NCI-H82 treated with DMSO at 0.1 percent for 48 hours (cell line): ENCODE measurements around the gene KIRREL3.

Experiments
- DNase-seq: peaks from one replicate; lab custom pipeline; 2025; ENCODE audit not compliant: unreplicated experiment; lab: John Stamatoyannopoulos, UW

Gene KIRREL3

DNA sequence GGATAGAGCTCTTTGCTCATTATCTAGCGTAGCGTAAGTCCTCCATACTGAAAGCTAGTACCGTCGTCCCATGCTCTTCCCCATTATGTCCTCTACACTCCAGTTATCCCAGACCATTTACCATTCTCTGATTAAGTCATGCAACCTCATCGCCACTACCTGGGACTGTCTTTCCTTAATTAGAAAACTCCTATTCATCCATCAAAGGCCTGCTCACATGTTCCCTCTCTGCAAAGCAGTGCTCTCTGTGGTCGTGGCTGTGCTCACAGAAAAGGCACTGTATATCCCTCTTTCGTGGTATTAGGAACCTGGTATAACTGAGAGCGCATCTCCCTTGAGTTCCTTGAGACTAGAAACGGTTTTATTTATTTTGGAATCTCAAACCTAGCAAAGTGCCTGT is 253.3 kb downstream of the KIRREL3 start:
- no peak for DNase-seq

DNA sequence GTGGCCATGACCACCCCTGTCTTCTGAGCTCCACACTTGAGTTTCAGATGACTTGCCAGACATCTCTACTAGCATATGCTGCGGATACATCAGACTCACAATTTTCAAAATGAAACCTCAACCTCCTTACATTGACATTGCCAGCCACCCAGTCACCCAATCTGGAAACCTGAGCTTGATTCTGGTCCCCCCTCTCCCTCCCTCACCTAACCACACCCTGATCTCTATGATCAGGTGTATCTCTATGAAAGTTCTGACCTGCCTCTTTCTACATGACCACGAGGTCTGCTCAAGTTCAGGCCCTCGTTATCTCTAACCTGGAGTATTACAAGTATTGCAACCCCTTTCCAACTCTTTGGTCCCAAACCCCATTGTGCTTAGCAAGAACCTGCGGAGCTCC is 254.1 kb downstream of the KIRREL3 start:
- no peak for DNase-seq

DNA sequence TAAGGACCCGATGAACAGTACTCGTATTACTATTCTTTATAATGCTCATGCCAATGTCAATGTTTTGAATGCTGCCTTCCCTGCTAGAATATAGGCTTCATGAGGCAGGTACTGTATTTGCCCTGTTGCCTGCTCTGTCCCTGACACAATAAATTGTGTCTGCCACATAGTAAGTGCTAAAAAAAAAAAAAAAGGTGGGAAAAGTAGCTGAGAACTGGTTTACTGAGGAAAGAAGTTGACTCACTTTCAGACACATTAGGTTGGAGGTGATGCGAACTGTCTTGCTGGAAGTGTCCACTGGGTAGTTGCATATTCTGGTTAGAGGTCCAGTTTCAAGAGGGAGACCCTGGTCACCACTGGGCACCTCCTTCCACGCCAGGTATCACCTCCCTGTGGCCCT is 255.9 kb downstream of the KIRREL3 start:
- DNase-seq = no peak

DNA sequence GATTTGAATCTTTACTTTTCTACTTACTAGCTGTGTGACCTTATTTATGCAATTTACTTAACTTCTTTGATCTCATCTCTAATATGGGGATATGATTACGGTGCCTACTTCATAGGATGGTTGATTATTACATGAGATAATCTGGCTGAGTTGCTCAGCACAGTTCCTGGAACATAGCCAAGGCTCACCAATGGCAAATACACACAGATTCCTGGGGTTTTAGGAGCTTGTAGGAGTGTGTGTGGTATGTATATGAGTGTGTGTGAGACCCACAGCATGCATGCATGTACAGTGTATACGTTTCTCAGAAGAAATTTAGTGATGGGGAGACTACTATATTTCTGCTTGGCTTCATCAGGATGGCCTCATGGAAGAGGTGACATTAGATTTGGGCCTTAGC is 256.9 kb downstream of the KIRREL3 start:
- peak; percentile 34 for DNase-seq

DNA sequence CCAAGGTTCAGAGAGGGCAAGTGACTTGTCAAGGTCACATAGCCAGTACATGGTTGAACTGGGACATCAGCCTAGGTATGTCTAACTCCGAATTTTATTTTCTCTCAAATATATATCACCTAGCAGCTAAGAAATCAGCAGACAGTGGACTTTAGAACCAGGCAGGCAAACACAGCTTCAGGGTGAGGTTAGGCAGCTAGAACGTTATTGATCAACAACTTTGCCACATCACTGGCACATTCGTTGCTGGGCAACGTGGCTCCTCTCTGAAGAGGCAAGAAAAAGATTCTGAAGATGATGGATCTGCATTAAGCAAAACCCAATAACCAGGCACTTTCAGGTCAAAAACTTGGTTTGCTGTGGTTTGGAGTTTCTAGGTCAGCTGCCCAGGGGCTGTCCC is 258.0 kb downstream of the KIRREL3 start:
- no peak for DNase-seq

DNA sequence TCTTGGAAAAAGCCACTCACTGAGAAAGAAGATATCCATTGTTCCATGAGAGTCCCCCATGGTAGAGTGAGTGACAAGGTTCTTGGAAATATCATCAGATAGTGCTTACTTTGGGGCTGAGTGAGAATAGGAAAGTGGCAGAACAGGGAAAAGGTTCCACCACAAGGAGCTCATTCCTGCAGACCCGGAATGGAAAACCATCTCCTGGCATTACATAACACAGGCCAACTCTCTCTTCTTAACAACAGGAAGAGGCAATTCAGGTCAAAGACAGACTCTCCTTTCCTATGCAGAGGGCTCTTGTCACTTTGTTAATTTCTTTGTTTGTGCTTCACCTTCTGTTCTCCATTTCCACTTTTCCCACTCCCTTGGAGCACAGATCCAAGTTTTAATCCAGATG is 259.7 kb downstream of the KIRREL3 start:
- DNase-seq = no peak

DNA sequence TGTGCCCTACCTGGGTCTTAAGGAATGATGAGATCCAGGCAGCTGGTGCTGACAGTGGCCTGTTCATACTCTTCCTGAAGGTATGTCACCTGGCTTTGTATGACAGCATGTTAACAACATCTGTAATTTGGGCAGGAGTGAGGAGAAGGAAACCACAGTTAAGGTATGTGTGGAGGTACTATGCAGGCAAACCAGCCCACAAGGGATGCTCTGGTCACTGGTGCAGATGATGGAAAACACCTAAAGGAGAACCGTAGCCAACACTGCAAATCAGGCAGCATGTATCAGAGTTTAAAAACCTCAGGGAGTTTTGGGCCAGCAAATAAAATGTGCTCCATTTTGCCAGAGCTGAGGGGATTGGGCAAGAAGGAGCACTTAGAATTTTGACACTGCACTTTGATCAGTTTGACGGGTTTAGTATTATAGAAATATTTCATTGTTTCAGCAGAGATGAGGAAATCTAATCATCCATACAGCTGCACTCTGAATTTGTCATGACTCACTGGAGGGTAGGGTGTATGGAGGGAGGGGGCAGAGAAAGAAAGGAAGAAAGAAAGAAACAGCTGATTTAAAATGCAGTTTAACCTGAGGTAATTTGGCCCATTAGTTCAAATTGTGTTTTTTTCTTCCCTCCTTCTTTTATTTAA is 260.9 kb downstream of the KIRREL3 start:
- no peak for DNase-seq

DNA sequence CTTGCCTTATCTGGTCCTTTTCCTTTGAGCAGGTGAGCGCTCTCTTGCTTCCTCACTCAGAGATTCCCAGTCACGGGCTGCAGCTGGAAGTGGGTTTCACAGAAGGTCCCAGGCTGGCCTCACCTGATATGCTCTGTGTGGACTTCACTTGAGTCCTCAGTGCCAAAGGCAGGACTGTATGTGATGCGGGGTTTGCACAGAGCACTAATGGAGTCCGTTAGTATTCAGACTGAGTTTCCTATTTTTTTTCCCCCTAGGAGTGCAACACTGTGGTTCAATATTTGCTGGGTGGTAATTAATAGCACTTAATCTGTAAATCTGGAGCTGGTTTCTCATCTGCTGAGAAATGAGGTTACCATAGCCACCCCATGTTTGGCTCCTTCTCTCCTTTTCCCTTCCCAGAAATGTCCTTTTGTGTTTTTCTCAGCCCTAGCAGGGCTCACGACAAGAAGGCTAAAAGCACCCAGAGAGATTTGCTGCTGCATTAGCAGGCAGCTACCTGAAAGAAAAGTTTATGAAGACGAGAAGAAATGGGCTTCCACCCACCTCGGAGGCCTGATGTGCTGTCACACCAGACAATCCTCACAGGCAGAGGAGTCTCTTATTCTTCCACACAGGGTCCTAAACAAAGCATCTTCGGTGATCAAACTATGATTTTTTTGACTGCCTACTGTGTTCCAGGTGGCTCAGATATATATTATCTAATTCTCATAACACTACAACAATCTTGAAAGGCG is 262.1 kb downstream of the KIRREL3 start:
- DNase-seq = no peak

DNA sequence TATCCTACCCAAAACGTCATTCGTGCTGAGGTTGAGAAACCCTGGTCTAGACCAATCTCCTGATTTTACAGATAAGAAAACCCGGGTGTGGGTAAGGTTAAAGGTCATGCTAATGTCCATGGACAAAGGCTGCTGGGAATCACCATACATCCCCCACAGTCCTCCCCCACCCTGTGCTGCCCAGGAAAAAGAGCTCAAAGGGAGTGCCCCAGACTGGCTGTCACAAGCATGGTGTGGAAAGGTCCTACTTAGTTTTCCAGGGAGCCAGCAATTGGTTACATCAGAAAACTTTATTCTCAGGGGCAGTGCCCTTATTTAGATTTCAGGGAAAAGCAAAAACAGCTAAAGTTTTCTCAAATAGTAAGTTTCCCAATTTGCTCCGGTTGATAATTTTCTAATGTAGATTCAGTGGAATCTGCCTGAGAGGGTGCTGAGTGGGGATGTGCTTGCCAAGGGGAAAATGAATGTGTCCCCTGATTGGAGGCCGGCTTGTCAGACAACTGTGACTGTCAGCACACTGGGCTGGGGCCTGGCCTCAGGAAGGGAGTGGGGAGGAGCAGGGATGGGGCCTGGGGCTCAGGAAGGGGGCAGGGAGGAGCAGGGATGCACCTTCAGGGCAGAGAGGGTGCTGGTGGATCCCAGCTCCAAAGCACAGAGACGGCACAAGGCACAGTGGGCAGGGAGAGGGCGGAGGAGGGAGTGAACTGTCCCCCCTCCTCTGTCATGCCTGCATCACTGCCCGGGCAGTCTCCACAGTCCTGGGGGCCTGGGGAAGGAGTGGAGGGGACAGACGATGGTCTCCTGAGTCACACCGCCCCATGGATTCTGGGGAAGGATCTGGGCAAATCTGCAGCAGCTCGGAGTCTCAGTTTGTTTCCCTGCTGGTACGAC is 263.6 kb downstream of the KIRREL3 start:
- no peak for DNase-seq

DNA sequence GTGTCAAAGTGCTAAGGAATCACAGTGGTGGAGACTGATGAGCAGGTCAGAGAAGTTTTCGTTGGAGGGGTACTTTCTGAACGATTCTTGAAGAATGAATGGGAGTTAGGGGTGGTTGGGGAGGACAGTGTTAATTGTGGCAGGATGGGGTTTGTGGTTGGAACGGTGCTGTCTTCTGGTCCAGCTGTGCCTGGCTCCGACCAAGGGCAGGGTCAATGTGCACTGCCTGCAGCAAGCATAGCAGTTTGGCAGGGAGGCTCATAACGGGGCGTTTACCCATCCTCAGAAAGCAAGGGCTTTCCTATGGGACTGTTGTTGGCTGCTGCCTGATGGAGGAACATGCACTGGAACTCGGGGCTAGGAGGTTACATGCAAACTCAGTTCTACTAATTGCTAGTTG is 265.8 kb downstream of the KIRREL3 start:
- no peak for DNase-seq

DNA sequence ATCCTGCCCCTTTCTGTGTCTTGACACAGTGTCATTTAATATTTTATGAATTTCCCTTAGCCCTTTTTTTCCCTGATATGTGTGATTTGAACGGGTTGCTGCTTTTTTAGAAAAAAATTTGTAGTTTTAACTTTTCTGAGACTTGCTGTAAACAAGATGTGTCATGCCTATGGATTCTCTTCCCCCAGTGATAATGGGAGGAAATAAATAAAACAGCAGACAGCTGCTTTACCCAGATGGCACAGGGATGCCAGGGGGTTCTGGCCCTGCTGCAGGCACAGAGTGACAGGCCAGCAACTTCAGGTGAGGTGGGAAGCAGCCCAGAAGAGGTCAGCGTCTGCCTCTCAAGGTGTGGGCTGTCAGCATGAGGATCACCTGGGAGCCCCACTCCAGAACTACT is 266.9 kb downstream of the KIRREL3 start:
- no peak for DNase-seq

DNA sequence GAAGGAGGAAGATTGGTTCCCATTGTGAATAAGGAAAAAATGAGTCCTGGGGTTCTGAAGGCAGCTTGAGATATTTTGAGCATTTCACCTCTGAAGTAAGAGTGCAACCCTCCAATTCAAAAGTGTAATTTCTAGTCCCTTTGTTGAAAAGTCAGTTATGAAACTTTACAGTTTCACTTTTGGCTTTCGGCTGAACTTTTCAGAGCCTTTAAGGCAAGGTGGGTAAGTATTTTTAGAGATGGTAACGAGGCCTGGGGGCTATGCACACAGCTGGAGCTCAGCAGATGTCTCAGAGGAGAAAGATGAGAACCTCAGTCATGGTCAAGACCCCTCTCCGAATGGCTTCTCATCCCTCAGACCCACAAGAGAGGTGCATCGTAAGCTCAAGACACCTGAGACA is 267.6 kb downstream of the KIRREL3 start:
- DNase-seq = no peak

DNA sequence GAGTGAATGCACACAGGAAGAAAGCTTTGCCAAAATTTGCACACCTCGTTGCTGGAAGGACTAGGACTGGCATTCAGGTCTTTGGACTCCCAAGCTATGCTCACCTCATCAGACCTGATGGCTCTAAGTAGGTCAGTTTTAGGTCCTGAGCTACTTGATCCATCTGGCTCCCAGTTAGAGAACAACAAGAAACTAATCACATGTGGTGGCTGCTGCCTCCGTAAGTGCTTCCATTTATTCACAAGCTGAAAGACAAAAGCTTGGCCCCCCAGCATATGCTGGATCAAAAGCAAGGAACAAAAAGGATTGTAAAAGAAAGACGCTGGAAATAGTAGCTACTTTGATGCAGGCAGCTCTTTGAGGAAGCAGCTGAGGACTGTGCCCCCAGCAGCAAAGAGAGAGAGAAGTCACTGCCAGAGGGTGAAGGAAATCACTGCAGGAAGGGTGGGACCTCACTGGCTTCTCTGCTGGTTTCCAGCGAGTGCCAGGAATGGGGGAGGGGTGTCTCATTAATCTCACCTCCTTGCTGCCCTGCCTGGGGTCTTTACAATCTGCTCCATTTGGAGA is 268.9 kb downstream of the KIRREL3 start:
- DNase-seq = peak; percentile 23

DNA sequence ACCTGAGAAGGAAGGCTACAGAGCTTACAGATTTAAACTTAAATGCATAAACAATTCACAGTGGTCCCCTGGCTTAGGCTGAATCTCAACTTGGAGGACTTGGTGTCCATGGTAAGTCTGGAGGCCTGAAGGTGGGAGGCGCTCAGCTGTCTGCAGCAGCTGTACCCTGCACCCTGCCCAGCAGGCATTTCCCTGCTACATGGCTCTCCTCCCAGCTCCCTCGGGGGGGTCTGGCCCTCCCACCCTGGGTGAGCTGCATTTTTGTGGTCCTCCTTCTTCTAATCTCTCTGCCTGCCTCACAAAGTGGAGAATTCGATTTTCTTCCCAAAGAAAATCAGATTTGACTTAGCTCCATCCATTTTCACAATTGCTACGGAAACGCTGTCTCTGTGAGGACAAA is 273.2 kb downstream of the KIRREL3 start:
- no peak for DNase-seq

DNA sequence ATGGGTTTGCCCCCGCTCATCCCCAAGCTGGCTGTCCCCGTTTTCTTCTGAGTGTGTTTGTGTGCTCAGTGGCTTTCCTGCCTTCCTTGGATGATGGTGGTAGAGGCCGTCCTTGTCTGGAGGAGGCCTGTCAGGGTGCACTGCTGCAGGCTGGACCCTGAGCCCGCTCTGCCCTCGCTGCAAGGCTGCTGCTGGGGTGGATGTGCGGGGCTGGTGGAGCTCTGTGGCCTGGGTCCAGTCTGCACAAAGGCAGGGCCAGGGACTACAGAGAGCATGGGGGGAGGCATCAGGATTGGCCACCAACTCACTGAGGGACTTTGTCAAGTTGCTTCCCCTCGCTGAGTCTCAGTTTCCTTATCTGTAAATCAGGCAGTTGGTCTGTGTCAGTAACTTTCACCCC is 275.0 kb downstream of the KIRREL3 start:
- DNase-seq = no peak

DNA sequence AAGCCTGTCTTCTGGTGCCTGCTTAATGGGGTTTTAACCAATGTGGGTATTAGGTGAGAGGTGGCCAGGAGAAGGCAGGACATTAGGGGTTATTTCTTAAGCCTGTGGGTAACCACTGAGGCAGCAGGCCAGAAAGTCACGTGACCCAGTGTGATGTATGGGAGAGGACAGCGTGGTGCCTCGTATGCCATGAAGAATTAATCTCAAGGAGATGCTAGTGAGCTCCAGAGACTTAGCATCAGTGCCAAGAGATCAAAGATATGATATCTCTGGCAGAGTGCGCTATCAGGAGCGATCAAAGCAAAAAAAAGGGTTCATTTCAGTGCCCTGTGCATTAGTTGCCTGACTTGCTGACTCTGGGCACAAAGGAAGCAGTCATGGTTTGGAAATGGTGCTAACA is 275.5 kb downstream of the KIRREL3 start:
- no peak for DNase-seq

DNA sequence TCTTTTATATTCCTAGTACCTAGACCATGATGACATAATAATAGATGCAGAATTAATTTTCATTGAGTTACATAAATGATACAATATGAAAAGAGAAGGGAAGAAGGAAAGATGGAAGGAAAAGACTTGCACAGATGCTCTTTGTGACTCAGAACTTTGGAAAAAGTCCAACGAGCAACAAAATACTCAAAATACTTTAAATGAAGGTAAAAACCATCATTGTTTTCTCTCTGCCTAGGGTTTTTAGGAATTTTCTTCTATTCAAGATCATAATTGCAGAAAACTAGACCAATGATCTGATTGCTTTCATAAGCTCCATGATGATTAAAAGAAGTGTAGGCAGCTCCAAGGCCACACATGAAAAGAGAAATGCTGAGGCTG is 276.9 kb downstream of the KIRREL3 start:
- DNase-seq = no peak

DNA sequence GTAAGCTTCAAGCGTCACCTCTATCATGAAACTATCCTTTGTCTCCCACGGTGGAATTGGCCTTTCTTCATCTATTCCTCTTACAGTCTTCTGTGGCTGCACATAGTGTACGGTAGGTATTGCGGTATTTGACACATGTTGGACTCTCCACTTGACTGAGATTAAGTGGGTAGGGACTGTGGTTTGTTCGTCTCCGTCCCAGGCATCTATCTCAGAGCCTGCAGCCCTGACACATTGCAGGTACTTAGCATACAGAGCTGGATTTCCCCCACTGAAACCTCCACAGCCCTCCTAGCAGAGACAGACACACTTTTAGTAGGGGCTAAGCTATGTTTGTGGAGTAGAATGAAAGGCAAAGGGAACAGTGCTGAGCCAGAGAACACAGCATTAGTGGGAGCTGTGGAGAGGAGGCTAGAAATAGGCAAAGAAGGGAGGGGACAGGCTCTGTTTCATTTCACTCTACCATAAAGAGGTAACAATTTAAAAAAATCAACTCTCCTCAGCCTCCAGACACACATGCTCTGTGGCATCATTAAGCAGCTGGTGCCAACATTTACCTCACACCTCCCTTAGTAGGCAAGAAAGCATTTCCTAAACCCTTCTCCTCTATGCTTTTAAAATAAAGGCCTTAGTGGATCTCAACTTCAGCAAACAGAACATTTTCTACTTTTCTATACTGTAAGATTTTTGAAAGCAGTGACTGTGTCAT is 277.5 kb downstream of the KIRREL3 start:
- DNase-seq = no peak

DNA sequence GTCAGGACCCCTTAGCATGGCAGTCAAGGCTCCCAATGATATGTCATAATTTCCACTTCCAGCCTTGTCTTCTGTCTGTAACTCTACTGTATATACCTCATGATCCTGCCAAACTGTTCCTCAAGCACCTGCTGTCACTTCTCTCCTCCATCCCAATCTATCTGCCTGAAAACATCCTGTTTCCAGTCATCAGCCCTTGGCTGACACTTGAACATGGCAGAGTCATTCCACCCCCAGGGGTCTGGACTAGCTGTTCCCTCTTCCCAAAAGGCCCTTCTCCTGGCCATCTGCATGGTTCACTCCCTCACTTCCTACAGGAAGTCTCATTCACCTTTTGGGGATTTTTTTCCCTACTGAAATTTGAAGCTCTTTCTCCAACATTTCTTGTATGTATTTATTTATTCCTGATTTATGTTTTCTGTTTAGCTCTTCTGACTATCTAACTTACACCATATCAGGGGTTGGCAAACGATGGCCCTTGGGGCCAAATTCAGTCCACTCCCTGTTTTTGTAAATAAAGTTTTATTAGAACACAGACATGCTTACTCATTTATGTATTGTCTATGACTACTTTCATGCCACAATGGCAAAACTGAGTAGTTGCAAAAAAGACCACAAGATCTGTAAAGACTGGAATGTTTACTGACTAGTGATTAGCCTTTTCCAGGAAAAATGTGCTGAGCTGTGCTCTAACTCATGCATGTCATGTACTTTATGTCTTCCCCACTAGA is 278.4 kb downstream of the KIRREL3 start:
- DNase-seq = no peak

DNA sequence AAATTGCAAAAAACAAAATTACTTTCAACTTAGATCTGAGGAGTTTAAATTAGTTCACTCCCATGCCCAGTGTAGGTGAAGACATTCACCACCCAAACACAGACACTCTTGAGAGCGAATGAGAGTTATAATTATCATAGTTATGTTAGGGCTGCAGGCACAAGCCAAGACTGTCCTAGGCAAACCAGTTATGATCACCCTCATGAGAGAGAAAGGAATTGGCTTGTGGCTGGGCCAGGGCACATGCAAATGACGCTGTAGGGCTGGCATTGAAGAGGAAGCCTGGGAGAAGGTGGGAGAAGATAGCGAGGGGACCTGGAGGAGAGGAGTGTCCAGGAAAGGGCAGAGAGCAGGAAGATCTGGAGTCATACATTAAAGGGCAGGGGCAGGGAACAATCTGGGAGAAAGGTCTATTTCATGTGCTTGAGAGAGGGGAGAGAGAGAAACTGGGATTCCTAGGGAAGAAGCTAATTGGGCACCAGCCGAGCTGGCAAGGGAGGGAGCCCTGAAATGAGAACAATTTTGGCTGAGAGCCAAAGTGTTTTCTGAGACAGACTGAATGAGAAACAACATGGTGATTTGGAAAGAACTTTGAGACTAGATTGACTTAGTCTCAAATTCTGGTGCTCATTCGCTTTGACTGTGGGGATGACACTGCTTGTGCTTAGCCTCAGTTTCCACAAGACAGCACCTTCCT is 279.9 kb downstream of the KIRREL3 start:
- no peak for DNase-seq
